ENCODE data around the gene COTL1.

COTL1 gene

DNA sequence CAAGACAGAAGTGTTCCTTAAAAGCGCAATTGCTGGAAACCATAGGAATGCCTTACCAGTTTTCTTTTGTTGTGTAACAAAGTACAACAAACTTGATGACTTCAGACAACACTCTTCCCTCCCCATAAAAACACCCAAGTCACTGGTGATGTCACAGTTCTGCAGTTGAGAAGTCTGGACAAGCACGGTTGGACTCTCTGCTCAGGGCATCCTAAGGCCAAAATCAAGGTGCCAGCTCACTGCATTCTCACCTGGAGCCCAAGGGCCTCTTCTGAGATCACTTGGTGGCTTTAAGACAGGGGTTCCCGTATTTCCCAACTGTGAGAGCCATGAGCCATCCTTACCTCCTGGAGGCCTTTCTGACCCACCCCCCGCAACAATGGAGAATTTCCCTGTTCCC lies 67.8 kb downstream of the COTL1 start:
- no peak for DNase-seq (ENCODE audit: low read depth)
- no peak overlapping the region for H3K4me3 ChIP-seq (ENCODE audit: low read length)
- TF ChIP-seq CTCF (conservative IDR thresholded peaks at IDR 0.05; ENCODE audit: low read length): no peak

DNA sequence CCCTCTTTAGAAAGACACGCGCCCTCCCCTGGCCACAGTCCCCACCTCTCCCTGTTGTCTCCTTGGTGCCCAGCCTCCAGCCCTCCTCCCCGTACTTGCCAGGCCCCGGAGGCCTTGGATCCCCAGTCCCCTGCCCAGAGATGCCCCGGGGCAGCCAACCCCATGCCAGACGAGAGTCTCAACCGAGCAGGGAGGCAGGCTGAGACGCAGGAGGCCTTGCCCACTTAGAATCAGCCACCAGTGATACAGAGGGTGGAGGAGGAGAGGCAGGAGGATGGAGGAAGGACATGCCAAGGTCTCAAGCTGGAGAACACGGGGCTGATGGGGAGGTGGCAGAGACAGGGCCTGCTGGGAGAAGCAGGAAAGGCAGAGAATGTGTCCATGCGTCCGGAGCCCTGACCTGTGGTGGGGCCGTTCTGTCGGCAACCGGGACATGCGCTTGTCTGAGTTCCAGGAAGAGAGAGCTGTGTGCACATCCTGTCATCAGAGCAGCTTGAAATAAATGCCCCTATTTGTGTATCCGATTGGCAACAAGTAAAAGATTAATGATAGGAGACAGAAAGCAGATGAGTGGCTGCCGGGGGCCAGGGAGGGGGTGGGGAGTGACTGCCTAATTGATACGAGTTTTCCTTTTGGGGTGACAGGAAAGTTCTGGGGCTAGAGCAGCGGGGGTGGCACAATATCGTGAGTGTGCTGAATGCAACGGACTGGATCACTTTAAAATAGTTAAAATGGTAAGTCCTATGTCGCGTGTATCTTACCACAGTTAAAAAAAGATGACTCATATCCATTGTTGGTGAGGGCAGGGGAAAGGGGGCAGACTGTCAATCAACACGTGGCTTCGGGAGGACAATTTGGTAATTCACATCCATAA lies 68.7 kb downstream of the COTL1 start:
- no peak for DNase-seq (ENCODE audit: low read depth)
- no peak for TF ChIP-seq CTCF (conservative IDR thresholded peaks at IDR 0.05; ENCODE audit: low read length)
- H3K4me3 ChIP-seq (ENCODE audit: low read length): no peak overlapping the region

GRCh38 chr16:84548508-84548907 lies 69.4 kb downstream of the COTL1 start:
- DNase-seq (ENCODE audit: low read depth): no peak
- no peak for TF ChIP-seq CTCF (conservative IDR thresholded peaks at IDR 0.05; ENCODE audit: low read length)

DNA sequence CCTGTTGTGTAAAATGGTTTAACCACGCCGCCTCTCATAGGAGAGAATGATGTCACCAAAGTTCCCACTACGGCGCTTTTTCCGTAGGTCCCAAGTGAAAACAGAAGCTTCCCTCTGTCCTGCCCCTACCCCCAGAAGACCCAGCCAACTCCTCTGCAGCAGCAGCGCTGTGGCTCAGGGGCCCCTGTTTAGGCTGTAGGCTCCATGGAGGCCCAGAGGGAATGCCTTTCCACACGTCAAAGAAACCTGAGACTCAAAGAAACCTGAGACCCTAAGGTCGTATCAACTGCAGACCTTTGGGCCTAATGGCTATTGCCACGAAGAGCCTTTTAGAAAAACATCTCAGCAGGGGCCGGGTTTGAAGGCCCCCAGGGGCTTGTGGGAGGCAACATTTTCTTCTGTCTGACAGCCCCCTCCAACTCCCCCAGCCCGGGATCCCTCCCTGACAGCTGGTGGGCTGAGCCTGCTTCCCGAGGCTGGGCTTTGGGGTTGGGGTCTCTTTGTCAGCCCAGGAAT lies 70.3 kb downstream of the COTL1 start:
- H3K4me3 ChIP-seq (ENCODE audit: low read length): no peak overlapping the region
- TF ChIP-seq CTCF (conservative IDR thresholded peaks at IDR 0.05; ENCODE audit: low read length): no peak
- no peak for DNase-seq (ENCODE audit: low read depth)

More at GRCh38 chr16:84548508-84548907, 69.4 kb downstream of the COTL1 start:
- no peak overlapping the region for H3K4me3 ChIP-seq (ENCODE audit: low read length)

DNA sequence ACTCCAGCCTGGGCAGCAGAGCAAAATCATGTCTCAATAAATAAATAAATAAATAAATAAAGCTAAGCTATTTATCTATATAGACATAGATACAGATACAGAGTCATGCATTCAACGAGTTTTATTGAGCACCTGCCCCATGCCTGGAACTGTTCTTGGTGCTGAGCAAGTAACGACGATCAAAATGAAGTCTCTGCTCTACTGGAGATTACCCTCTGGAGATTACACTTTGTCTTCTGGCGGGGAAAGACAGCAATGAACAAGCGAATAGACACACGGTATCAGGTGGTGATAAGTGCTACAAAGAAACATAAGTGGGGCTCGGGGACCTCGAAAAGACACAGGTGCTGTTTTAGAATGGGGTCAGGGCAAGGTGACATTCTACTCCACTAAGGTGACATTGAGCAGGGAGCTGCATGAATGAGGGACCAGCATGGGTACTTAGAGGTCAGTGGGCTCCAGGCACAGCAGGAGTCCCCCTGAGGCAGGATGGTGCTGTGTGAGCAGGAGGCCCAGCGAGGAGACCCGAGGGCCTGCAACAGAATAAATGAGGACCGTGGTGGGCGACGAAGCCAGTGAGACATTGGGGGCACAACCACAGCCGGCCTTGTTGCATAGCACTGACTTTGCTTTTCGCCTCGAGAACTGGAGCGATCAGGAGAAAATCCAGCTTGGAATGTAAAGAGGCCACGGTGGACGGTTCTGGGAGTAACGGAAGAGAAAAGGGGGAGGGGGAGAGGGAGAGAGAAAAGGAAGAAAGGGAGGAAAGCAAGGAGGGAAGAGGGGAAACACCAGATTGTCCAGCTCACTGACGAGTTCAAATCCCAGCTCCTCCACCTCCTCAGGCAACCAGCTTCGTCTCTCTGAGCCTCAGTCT lies 71.0 kb downstream of the COTL1 start:
- no peak for DNase-seq (ENCODE audit: low read depth)
- TF ChIP-seq CTCF (conservative IDR thresholded peaks at IDR 0.05; ENCODE audit: low read length): no peak
- no peak overlapping the region for H3K4me3 ChIP-seq (ENCODE audit: low read length)

DNA sequence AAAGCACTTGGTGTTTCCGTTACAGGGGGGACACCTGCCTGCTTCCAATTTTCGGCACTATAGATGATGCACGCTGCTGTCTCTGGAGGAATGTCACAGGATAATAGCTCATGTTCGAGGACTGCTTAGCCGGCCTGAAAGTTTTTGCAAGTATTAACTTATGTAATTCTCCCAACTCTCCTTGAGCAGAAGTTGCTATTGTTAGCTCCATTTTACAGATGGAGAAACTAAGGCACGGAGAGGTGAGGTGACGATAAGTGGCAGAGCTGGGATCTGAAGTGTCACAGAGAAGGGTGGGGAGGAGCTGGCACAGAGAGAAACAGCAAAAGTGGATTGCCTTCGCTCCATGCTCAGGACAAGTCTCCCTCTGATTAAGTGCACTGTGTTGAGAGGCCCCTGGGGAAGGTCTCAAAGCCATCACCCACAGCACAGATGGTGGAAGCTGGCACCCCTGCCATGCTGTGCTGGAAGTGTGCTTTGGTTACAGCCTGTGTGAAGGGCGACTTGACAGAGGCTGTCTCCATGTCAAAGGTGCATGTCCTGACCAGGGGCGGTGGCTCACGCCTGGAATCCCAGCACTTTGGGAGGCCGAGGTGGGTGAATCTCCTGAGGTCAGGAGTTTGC lies 72.7 kb downstream of the COTL1 start:
- DNase-seq (ENCODE audit: low read depth): no peak
- no peak for TF ChIP-seq CTCF (conservative IDR thresholded peaks at IDR 0.05; ENCODE audit: low read length)
- H3K4me3 ChIP-seq (ENCODE audit: low read length): no peak overlapping the region

Measured in AG10803 (cell line).